CD8-positive, alpha-beta memory T cell (primary cell): ENCODE results near the gene KCNJ9. TPM values are rescaled to one million over a fixed set of nuclear protein-coding genes. Genes with fewer than 3 reads are reported as not detected.

Experiments
- CTCF ChIA-PET: fragments of 350-600 bp; sonication (Branson Sonifier 250); formaldehyde crosslinking; loops from one replicate; lab custom pipeline; 2021; ENCODE audit warnings: antibody characterized with exemption; lab: Charles Lee
- POLR2A ChIA-PET: fragments of 350-600 bp; sonication (Branson Sonifier 250); formaldehyde crosslinking; loops from one replicate; lab custom pipeline; 2021; ENCODE audit warnings: antibody characterized with exemption; lab: Charles Lee
- DNase-seq, 5 donors: peaks; one replicate each; pipeline versions ENCODE4 v3.0.0 to v3.0.0-alpha.2; 2020 to 2022; ENCODE audit warnings: mixed read lengths in 1 of 5
- H3K27ac ChIP-seq: one replicate; pipeline ENCODE4 v1.7.0; 2013; ENCODE audit warnings: low read depth, mild to moderate bottlenecking, low read length, moderate library complexity
- H3K27me3 ChIP-seq: 2 replicates; pipeline ENCODE4 v1.7.0; 2013; ENCODE audit warnings: low read length, mild to moderate bottlenecking; ENCODE audit not compliant: insufficient read depth, poor library complexity, severe bottlenecking
- H3K36me3 ChIP-seq: 2 replicates; pipeline ENCODE4 v1.7.0; 2013; ENCODE audit warnings: mild to moderate bottlenecking, low read length, moderate library complexity; ENCODE audit not compliant: insufficient read depth
- H3K4me1 ChIP-seq: 2 replicates; pipeline ENCODE4 v1.7.0; 2013; ENCODE audit warnings: mild to moderate bottlenecking, low read length, moderate library complexity; ENCODE audit not compliant: insufficient read depth
- H3K4me3 ChIP-seq: 2 replicates; pipeline ENCODE4 v1.7.0; 2013; ENCODE audit warnings: mild to moderate bottlenecking, low read length
- H3K9me3 ChIP-seq: 2 replicates; pipeline ENCODE4 v1.7.0; 2013; ENCODE audit warnings: mild to moderate bottlenecking, low read length
- H3K27ac Mint-ChIP-seq, 8 donors: one replicate each; pipeline ENCODE4 v1.8.0; 2020 to 2021; ENCODE audit warnings: mixed read lengths in 8 of 8, mild to moderate bottlenecking in 6 of 8, inconsistent platforms in 3 of 8, moderate library complexity in 3 of 8
- H3K27me3 Mint-ChIP-seq, 2 donors: one replicate each; pipeline ENCODE4 v1.8.0; 2020 to 2021; ENCODE audit warnings: mixed read lengths in 2 of 2, mild to moderate bottlenecking in 1 of 2, moderate library complexity in 1 of 2
- H3K36me3 Mint-ChIP-seq, 3 donors: one replicate each; pipeline ENCODE4 v1.8.0; 2020 to 2021; ENCODE audit warnings: mixed read lengths in 3 of 3, inconsistent platforms in 1 of 3, mild to moderate bottlenecking in 1 of 3
- H3K4me1 Mint-ChIP-seq, 3 donors: one replicate each; pipeline ENCODE4 v1.8.0; 2020 to 2021; ENCODE audit warnings: mixed read lengths in 3 of 3, inconsistent platforms in 1 of 3, mild to moderate bottlenecking in 1 of 3
- H3K4me3 Mint-ChIP-seq, 7 donors: one replicate each; pipeline ENCODE4 v1.8.0; 2020 to 2021; ENCODE audit warnings: mixed read lengths in 7 of 7, mild to moderate bottlenecking in 6 of 7, moderate library complexity in 4 of 7, inconsistent platforms in 2 of 7
- H3K9me3 Mint-ChIP-seq, 5 donors: one replicate each; pipeline ENCODE4 v1.8.0; 2020 to 2022; ENCODE audit warnings: mixed read lengths in 5 of 5, mild to moderate bottlenecking in 3 of 5, moderate library complexity in 2 of 5, inconsistent platforms in 1 of 5
- polyA plus RNA-seq: library from polyadenylated mRNA; unstranded; fragments of 300-500 nt; fragmentation: Illumina TruSeq; gene quantifications from one replicate; pipeline ENCODE4 v1.2.3, GENCODE V29; 2021
- total RNA-seq, 2 experiments: library from RNA; stranded (reverse); gene quantifications; one replicate each; pipeline ENCODE4 v1.2.3, GENCODE V29; 2021

KCNJ9 gene
- total and polyA plus RNA-seq, 3 experiments from 2014 or later = 0.04 TPM; not detected in 2

- H3K9me3 Mint-ChIP-seq = no peaks in the 10 kb centered on the region
- no peak overlapping the region for H3K4me3 Mint-ChIP-seq
- H3K27ac Mint-ChIP-seq = no peak overlapping the region
- Histone ChIP-seq H3K9me3 (no peaks in the 10 kb centered on the region), H3K4me3 (no peak overlapping the region), H3K27me3 (no peaks in the 10 kb centered on the region), H3K36me3 (peaks cover 9% of the 10 kb centered on the region), H3K27ac (no peak overlapping the region), H3K4me1 (peaks cover 40% of the 10 kb centered on the region)
- H3K4me1 Mint-ChIP-seq = peaks cover 35 to 58% (median 37%) of the 10 kb centered on the region in 3 donors
- peaks cover 0 to 63% (median 3%) of the 10 kb centered on the region in 3 donors for H3K36me3 Mint-ChIP-seq
- no peak for DNase-seq
- CTCF ChIA-PET = interaction anchor here (2.9 to 6.8 kb wide), 2 partner anchors 9 to 17 kb away, joined by 7 to 81 read pairs; no protein-coding TSS in a partner anchor
- no peaks in the 10 kb centered on the region for H3K27me3 Mint-ChIP-seq
- POLR2A ChIA-PET = no interaction called here
These were observed 13.5 kb downstream of the KCNJ9 start for GRCh38 chr1:160094806-160095205.

- DNase-seq = peak in 1 of 5 donors; percentile 25
- peaks cover 44% of the 10 kb centered on the region for H3K4me1 ChIP-seq
- Mint-ChIP-seq H3K27ac (peak overlapping the region in 6 of 8 donors; percentile 22 to 89 (median 67)), H3K27me3 (no peaks in the 10 kb centered on the region), H3K4me3 (peak overlapping the region; percentile 37 to 91 (median 89)), H3K4me1 (peaks cover 37 to 63% (median 43%) of the 10 kb centered on the region in 3 donors), H3K9me3 (no peaks in the 10 kb centered on the region), H3K36me3 (peaks cover 0 to 55% (median 3%) of the 10 kb centered on the region in 3 donors)
- POLR2A ChIA-PET = no interaction called here
- H3K27me3 ChIP-seq = no peaks in the 10 kb centered on the region
- no peak overlapping the region for H3K27ac ChIP-seq
- H3K4me3 ChIP-seq = no peak overlapping the region
- peaks cover 9% of the 10 kb centered on the region for H3K36me3 ChIP-seq
- CTCF ChIA-PET = interaction anchor here (0.9 to 6.8 kb wide), 3 partner anchors 10 to 17 kb away, joined by 3 to 81 read pairs (median 3); no protein-coding TSS in a partner anchor
- H3K9me3 ChIP-seq = no peaks in the 10 kb centered on the region
These were observed 14.2 kb downstream of the KCNJ9 start for GRCh38 chr1:160095382-160096105.

GRCh38 chr1:160096274-160097116, 15.2 kb downstream of the KCNJ9 start:
- peak overlapping the region; percentile 89 for H3K4me3 ChIP-seq
- DNase-seq = peak in 1 of 5 donors; percentile 35
- peaks cover 43 to 72% (median 50%) of the 10 kb centered on the region in 3 donors for H3K4me1 Mint-ChIP-seq
- H3K36me3 ChIP-seq = peaks cover 9% of the 10 kb centered on the region
- no peaks in the 10 kb centered on the region for H3K27me3 ChIP-seq
- no peaks in the 10 kb centered on the region for H3K9me3 Mint-ChIP-seq
- H3K36me3 Mint-ChIP-seq = peaks cover 0 to 46% (median 3%) of the 10 kb centered on the region in 3 donors
- ChIA-PET POLR2A (no interaction called here), CTCF (interaction anchor here (1.0 to 6.8 kb wide), 2 partner anchors 9 to 11 kb away, joined by 3 to 81 read pairs; no protein-coding TSS in a partner anchor)
- peak overlapping the region; percentile 23 to 95 (median 86) for H3K27ac Mint-ChIP-seq
- no peak overlapping the region for H3K27ac ChIP-seq
- H3K27me3 Mint-ChIP-seq = peaks cover 0 to 2% of the 10 kb centered on the region in 2 donors
- peak overlapping the region; percentile 89 to 93 (median 91) for H3K4me3 Mint-ChIP-seq
- peaks cover 53% of the 10 kb centered on the region for H3K4me1 ChIP-seq
- H3K9me3 ChIP-seq = no peaks in the 10 kb centered on the region

- Mint-ChIP-seq H3K9me3 (no peaks in the 10 kb centered on the region), H3K4me3 (peak overlapping the region; percentile 89 to 93 (median 91)), H3K4me1 (peaks cover 45 to 80% (median 52%) of the 10 kb centered on the region in 3 donors), H3K36me3 (peaks cover 0 to 38% (median 3%) of the 10 kb centered on the region in 3 donors), H3K27ac (peak overlapping the region; percentile 13 to 97 (median 91)), H3K27me3 (peaks cover 0 to 2% of the 10 kb centered on the region in 2 donors)
- CTCF ChIA-PET = interaction anchor here (1.2 to 6.8 kb wide), 4 partner anchors 8 to 194 kb away, joined by 4 to 81 read pairs (median 5); no protein-coding TSS in a partner anchor
- Histone ChIP-seq H3K36me3 (peaks cover 9% of the 10 kb centered on the region), H3K4me1 (peaks cover 59% of the 10 kb centered on the region), H3K4me3 (peak overlapping the region; percentile 89), H3K27me3 (no peaks in the 10 kb centered on the region), H3K9me3 (no peaks in the 10 kb centered on the region), H3K27ac (peak overlapping the region; percentile 77)
- DNase-seq = peak in 2 of 5 donors; percentile 21 to 46
- POLR2A ChIA-PET = interaction anchor here (0.9 to 2.2 kb wide), 5 partner anchors 10 to 165 kb away, joined by 3 to 12 read pairs (median 6); partner anchors contain the start of genes DCAF8, KCNJ9 and PIGM
These were observed 16.0 kb downstream of the KCNJ9 start for GRCh38 chr1:160097151-160097910.

GRCh38 chr1:160097911-160098851, 16.8 kb downstream of the KCNJ9 start, which contains the start of gene IGSF8:
IGSF8 (minus strand) TSS chr1:160098619; CDS start chr1:160098472, 147 bp downstream.
- H3K27ac ChIP-seq = peak within 1 kb of the TSS; percentile 79
- Mint-ChIP-seq H3K4me3 (peak within 1 kb of the TSS; percentile 89 to 93 (median 91)), H3K4me1 (peaks cover 48 to 85% (median 52%) of the 10 kb centered on the region in 3 donors), H3K27me3 (peaks cover 0 to 2% of the 10 kb centered on the region in 2 donors), H3K9me3 (no peaks in the 10 kb centered on the region), H3K36me3 (peaks cover 0 to 30% (median 3%) of the 10 kb centered on the region in 3 donors), H3K27ac (peak within 1 kb of the TSS; percentile 79 to 99 (median 96))
- ChIA-PET POLR2A (interaction anchor here (0.5 to 2.2 kb wide), 10 partner anchors 11 to 1127 kb away, joined by 3 to 12 read pairs (median 5); partner anchors contain the start of genes DCAF8, KCNJ9, PEX19 and PIGM), CTCF (interaction anchor here (1.1 to 6.8 kb wide), 6 partner anchors 9 to 279 kb away, joined by 3 to 81 read pairs (median 5); no protein-coding TSS in a partner anchor)
- peak; percentile 89 to 96 (median 91) for DNase-seq
- peak within 1 kb of the TSS; percentile 89 for H3K4me3 ChIP-seq
- H3K4me1 ChIP-seq = peaks cover 58% of the 10 kb centered on the region
- H3K27me3 ChIP-seq = no peaks in the 10 kb centered on the region
- peaks cover 9% of the 10 kb centered on the region for H3K36me3 ChIP-seq
- no peaks in the 10 kb centered on the region for H3K9me3 ChIP-seq

- peak; percentile 94 to 99 (median 97) for DNase-seq
- Histone ChIP-seq H3K27ac (peak overlapping the region; percentile 79), H3K36me3 (peaks cover 6% of the 10 kb centered on the region), H3K27me3 (no peaks in the 10 kb centered on the region), H3K4me1 (peaks cover 54% of the 10 kb centered on the region), H3K9me3 (no peaks in the 10 kb centered on the region), H3K4me3 (peak overlapping the region; percentile 63)
- Mint-ChIP-seq H3K27me3 (peaks cover 0 to 2% of the 10 kb centered on the region in 2 donors), H3K27ac (peak overlapping the region; percentile 79 to 99 (median 96)), H3K36me3 (peaks cover 0 to 22% (median 3%) of the 10 kb centered on the region in 3 donors), H3K4me1 (peaks cover 49 to 82% (median 52%) of the 10 kb centered on the region in 3 donors), H3K4me3 (peak overlapping the region; percentile 76 to 91 (median 81)), H3K9me3 (no peaks in the 10 kb centered on the region)
- ChIA-PET POLR2A (interaction anchor here (0.5 to 2.2 kb wide), 8 partner anchors 13 to 1126 kb away, joined by 3 to 12 read pairs (median 6); partner anchors contain the start of genes DCAF8, PEX19 and PIGM), CTCF (interaction anchor here (1.1 to 6.8 kb wide), 4 partner anchors 14 to 278 kb away, joined by 3 to 81 read pairs (median 5); no protein-coding TSS in a partner anchor)
These were observed 17.7 kb downstream of the KCNJ9 start for GRCh38 chr1:160098852-160099561.
